GM12892 (cell line): ENCODE results near the gene CAMKMT.

Experiments used
- POLR2AphosphoS5 ChIP-seq: IDR thresholded peaks from 2 replicates; pipeline ENCODE4 v1.6.1; 2011; ENCODE audit warnings: low read depth, low read length, control low read depth
- TAF1 ChIP-seq: IDR thresholded peaks from 2 replicates; pipeline ENCODE4 v1.6.1; 2011; ENCODE audit warnings: low read depth, mild to moderate bottlenecking, control low read depth, low read length, borderline replicate concordance

GRCh38 chr2:44315945-44316344, 45.8 kb upstream of the CAMKMT start:
- TF ChIP-seq TAF1 (no peak), POLR2AphosphoS5 (no peak)
